Activated CD8-positive, alpha-beta T cell treated with anti-CD3 and anti-CD28 coated beads for 36 hours (primary cell): ENCODE results near the gene DGAT2. TPM values are rescaled to one million over a fixed set of nuclear protein-coding genes. Genes with fewer than 3 reads are reported as not detected.

Experiments used
- ATAC-seq: fragments of 200-7000 bp; cut with Tn5 transposase; one replicate; pipeline ENCODE4 v1.10.0; 2021; ENCODE audit warnings: mild to moderate bottlenecking, moderate library complexity
- CTCF ChIA-PET: fragments of 350-600 bp; sonication (Branson Sonifier 250); formaldehyde crosslinking; loops from one replicate; lab custom pipeline; 2021; ENCODE audit warnings: antibody characterized with exemption; lab: Charles Lee
- POLR2A ChIA-PET: fragments of 350-600 bp; sonication (Branson Sonifier 250); formaldehyde crosslinking; loops from one replicate; lab custom pipeline; 2021; ENCODE audit warnings: antibody characterized with exemption; lab: Charles Lee
- DNase-seq: peaks from one replicate; pipeline ENCODE4 v3.0.0-alpha.2; 2020
- H3K27ac Mint-ChIP-seq: one replicate; pipeline ENCODE4 v1.8.0; 2021; ENCODE audit warnings: mild to moderate bottlenecking, mixed read lengths
- H3K27me3 Mint-ChIP-seq: one replicate; pipeline ENCODE4 v1.8.0; 2021; ENCODE audit warnings: mixed read lengths
- H3K36me3 Mint-ChIP-seq: one replicate; pipeline ENCODE4 v1.8.0; 2021; ENCODE audit warnings: low read depth, mixed read lengths
- H3K4me1 Mint-ChIP-seq: one replicate; pipeline ENCODE4 v1.8.0; 2021; ENCODE audit warnings: low read depth, mixed read lengths
- H3K4me3 Mint-ChIP-seq: one replicate; pipeline ENCODE4 v1.8.0; 2021; ENCODE audit warnings: mild to moderate bottlenecking, moderate library complexity, mixed read lengths
- H3K9me3 Mint-ChIP-seq: one replicate; pipeline ENCODE4 v1.8.0; 2021; ENCODE audit warnings: mixed read lengths
- CTCF ChIP-seq: fragments of 200-600 bp; IDR thresholded peaks from one replicate; pipeline ENCODE4 v1.8.0; 2022; ENCODE audit warnings: antibody characterized with exemption, mild to moderate bottlenecking
- intact Hi-C: fragments of 100-400 bp; cut with micrococcal nuclease; formaldehyde crosslinking; loops from one replicate; pipeline ENCODE4 v1.10.0; 2022
- total RNA-seq, 2 experiments: library from RNA; stranded (reverse); gene quantifications; one replicate each; pipeline ENCODE4 v1.2.3, GENCODE V29; 2021

The DGAT2 gene
- total RNA-seq, 2 experiments from 2014 or later: 1.7 to 1.8 TPM

- peaks cover 12% of the 10 kb centered on the region for H3K4me1 Mint-ChIP-seq
- no peak overlapping the region for H3K27ac Mint-ChIP-seq
- no peak for TF ChIP-seq CTCF
- no peaks in the 10 kb centered on the region for H3K36me3 Mint-ChIP-seq
- intact Hi-C loops: no loop called here
- H3K4me3 Mint-ChIP-seq: no peak overlapping the region
- H3K27me3 Mint-ChIP-seq: no peaks in the 10 kb centered on the region
- ChIA-PET CTCF (interaction anchor here (1.2 kb wide), 1 partner anchor 24 kb away, joined by 4 read pairs; no protein-coding TSS in a partner anchor), POLR2A (no interaction called here)
- no peak for ATAC-seq
- no peak for DNase-seq
- no peaks in the 10 kb centered on the region for H3K9me3 Mint-ChIP-seq
Measured at GRCh38 chr11:75778962-75779361, 10.4 kb downstream of the DGAT2 start.

GRCh38 chr11:75779960-75780359 lies 11.4 kb downstream of the DGAT2 start:
- Mint-ChIP-seq H3K4me1 (peaks cover 12% of the 10 kb centered on the region), H3K4me3 (no peak overlapping the region), H3K27me3 (no peaks in the 10 kb centered on the region), H3K9me3 (no peaks in the 10 kb centered on the region), H3K36me3 (no peaks in the 10 kb centered on the region), H3K27ac (no peak overlapping the region)
- ATAC-seq (peak; percentile 27), DNase-seq (no peak)
- ChIA-PET CTCF (interaction anchor here (1.0 to 2.3 kb wide), 3 partner anchors 20 to 74 kb away, joined by 3 to 6 read pairs (median 4); no protein-coding TSS in a partner anchor), POLR2A (no interaction called here)
- intact Hi-C loops: no loop called here
- no peak for TF ChIP-seq CTCF

GRCh38 chr11:75780888-75781287 lies 12.3 kb downstream of the DGAT2 start:
- TF ChIP-seq CTCF: no peak
- no peak for DNase-seq
- no peak overlapping the region for H3K4me3 Mint-ChIP-seq
- intact Hi-C loops: no loop called here
- no peaks in the 10 kb centered on the region for H3K9me3 Mint-ChIP-seq
- no peak overlapping the region for H3K27ac Mint-ChIP-seq
- CTCF ChIA-PET: interaction anchor here (1.0 to 2.3 kb wide), 4 partner anchors 21 to 86 kb away, joined by 3 to 6 read pairs (median 4); no protein-coding TSS in a partner anchor
- no peaks in the 10 kb centered on the region for H3K27me3 Mint-ChIP-seq
- no peak for ATAC-seq
- POLR2A ChIA-PET: no interaction called here
- H3K36me3 Mint-ChIP-seq: no peaks in the 10 kb centered on the region
- peaks cover 12% of the 10 kb centered on the region for H3K4me1 Mint-ChIP-seq

GRCh38 chr11:75781296-75781695 lies 12.7 kb downstream of the DGAT2 start:
- Mint-ChIP-seq H3K27me3 (no peaks in the 10 kb centered on the region), H3K9me3 (no peaks in the 10 kb centered on the region), H3K4me3 (no peak overlapping the region), H3K4me1 (peaks cover 12% of the 10 kb centered on the region), H3K36me3 (no peaks in the 10 kb centered on the region), H3K27ac (no peak overlapping the region)
- intact Hi-C loops: no loop called here
- TF ChIP-seq CTCF: no peak
- POLR2A ChIA-PET: no interaction called here
- DNase-seq (no peak), ATAC-seq (no peak)
- CTCF ChIA-PET: interaction anchor here (1.0 to 2.3 kb wide), 2 partner anchors 22 to 86 kb away, joined by 3 to 6 read pairs; no protein-coding TSS in a partner anchor

- ATAC-seq: no peak
- Mint-ChIP-seq H3K36me3 (no peaks in the 10 kb centered on the region), H3K27ac (no peak overlapping the region), H3K4me3 (no peak overlapping the region), H3K4me1 (peaks cover 12% of the 10 kb centered on the region), H3K27me3 (no peaks in the 10 kb centered on the region), H3K9me3 (no peaks in the 10 kb centered on the region)
- no peak for DNase-seq
- no peak for TF ChIP-seq CTCF
- POLR2A ChIA-PET: no interaction called here
- intact Hi-C loops: no loop called here
- CTCF ChIA-PET: interaction anchor here (2.3 kb wide), 1 partner anchor 21 kb away, joined by 6 read pairs; no protein-coding TSS in a partner anchor
Measured at GRCh38 chr11:75781831-75782230, 13.3 kb downstream of the DGAT2 start.
